Thymus (tissue), 11 donors: ENCODE measurements around the gene GRAMD1A. TPM values are rescaled to one million over a fixed set of nuclear protein-coding genes. Genes with fewer than 3 reads are reported as not detected.

Experiments
- DNase-seq, 9 donors: peaks; one replicate each; pipeline ENCODE4 v3.0.0-alpha.2; 2013; ENCODE audit warnings: low spot score in 9 of 9, low read depth in 6 of 9, missing footprints in 1 of 9
- H3K27ac ChIP-seq, 2 donors: one replicate each; pipeline ENCODE4 v1.5.1; 2013; ENCODE audit warnings: control low read depth in 1 of 2, low read depth in 1 of 2, low read length in 1 of 2, mild to moderate bottlenecking in 1 of 2, moderate library complexity in 1 of 2
- H3K27me3 ChIP-seq, 2 donors: one replicate each; pipeline ENCODE4 v1.5.1; 2013; ENCODE audit warnings: low read length in 1 of 2; ENCODE audit not compliant: control insufficient read depth in 2 of 2, insufficient read depth in 1 of 2
- H3K36me3 ChIP-seq, 2 donors: one replicate each; pipeline ENCODE4 v1.5.1; 2013; ENCODE audit warnings: low read length in 1 of 2, mild to moderate bottlenecking in 1 of 2, moderate library complexity in 1 of 2; ENCODE audit not compliant: control insufficient read depth in 2 of 2, insufficient read depth in 2 of 2
- H3K4me1 ChIP-seq, 2 donors: one replicate each; pipeline ENCODE4 v1.5.1; 2013; ENCODE audit warnings: low read length in 2 of 2; ENCODE audit not compliant: control insufficient read depth in 2 of 2, insufficient read depth in 2 of 2
- H3K4me3 ChIP-seq, 2 donors: one replicate each; pipeline ENCODE4 v1.5.1; 2013; ENCODE audit warnings: low read length in 2 of 2, control low read depth in 1 of 2, mild to moderate bottlenecking in 1 of 2
- H3K9me3 ChIP-seq, 2 donors: one replicate each; pipeline ENCODE4 v1.5.1; 2013; ENCODE audit warnings: low read length in 1 of 2, mild to moderate bottlenecking in 1 of 2; ENCODE audit not compliant: control insufficient read depth in 2 of 2, insufficient read depth in 1 of 2
- WGBS: extraction: QIAGEN DNeasy Blood & Tissue Kit; methylation state at CpG from one replicate; pipeline ENCODE4 v1.1.7; 2013; 5-methylcytosine and 5-hydroxymethylcytosine counted together
- polyA plus RNA-seq: library from polyadenylated mRNA; stranded (reverse); fragments of 200-250 nt; gene quantifications from one replicate; pipeline ENCODE4 v1.2.3, GENCODE V29; 2013
- total RNA-seq: library from RNA; stranded (reverse); fragments of 120-200 nt; gene quantifications from one replicate; pipeline ENCODE4 v1.2.4, GENCODE V29; 2013
- donor health status: healthy.

GRAMD1A gene
- total and polyA plus RNA-seq, 2 donors: 18.7 to 51.9 TPM

DNA sequence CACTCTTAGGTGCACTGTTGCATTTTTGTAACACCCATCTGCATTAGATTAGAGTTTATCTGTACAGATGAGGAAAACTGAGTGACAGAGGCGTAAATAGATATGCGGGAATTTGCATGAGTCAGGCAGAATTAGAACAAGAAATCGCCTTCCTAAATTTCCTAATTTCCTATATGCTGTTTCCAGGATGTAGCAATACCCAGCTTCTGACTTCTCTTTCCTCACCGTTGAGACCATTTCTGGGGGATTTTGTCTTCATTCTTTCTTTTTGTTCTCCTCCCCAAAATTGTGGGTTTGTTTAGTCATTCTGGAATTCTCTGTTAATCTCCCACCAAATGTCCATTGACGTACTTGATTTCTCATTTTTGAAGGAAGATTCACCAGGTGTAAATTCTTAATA lies 25.5 kb upstream of the GRAMD1A start:
- H3K27ac ChIP-seq: no peak overlapping the region
- H3K36me3 ChIP-seq: no peaks in the 10 kb centered on the region
- no peak overlapping the region for H3K4me3 ChIP-seq
- no peak for DNase-seq
- H3K9me3 ChIP-seq: peaks cover 2 to 7% of the 10 kb centered on the region in 2 donors
- WGBS: 92% methylated on average over 5 of the region's 5 CpGs
- H3K4me1 ChIP-seq: peaks cover 3 to 12% of the 10 kb centered on the region in 2 donors
- H3K27me3 ChIP-seq: no peaks in the 10 kb centered on the region

DNA sequence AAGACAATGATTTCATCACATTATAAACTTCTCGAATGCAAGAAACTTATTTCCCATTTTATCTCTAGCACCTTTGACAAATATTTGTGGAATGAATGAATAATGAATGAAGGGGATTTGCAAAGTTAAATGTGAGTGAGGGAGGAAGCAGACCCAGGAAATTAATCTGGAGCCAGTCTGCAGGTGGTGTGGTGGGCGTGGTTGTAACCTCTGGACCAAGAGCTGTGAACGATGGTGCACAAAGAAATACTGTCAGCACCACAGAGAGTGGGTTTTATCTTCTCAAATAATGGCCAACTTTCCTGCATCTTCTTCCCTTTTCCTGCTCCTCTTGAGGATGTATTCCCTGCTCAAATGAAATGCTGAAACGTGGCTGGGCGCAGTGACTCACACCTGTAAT lies 25.1 kb upstream of the GRAMD1A start:
- no peak overlapping the region for H3K4me3 ChIP-seq
- peaks cover 2 to 6% of the 10 kb centered on the region in 2 donors for H3K9me3 ChIP-seq
- H3K36me3 ChIP-seq: no peaks in the 10 kb centered on the region
- 81% methylated on average over 5 of the region's 5 CpGs for WGBS
- DNase-seq: no peak
- H3K4me1 ChIP-seq: peaks cover 3 to 12% of the 10 kb centered on the region in 2 donors
- H3K27me3 ChIP-seq: no peaks in the 10 kb centered on the region
- no peak overlapping the region for H3K27ac ChIP-seq

DNA sequence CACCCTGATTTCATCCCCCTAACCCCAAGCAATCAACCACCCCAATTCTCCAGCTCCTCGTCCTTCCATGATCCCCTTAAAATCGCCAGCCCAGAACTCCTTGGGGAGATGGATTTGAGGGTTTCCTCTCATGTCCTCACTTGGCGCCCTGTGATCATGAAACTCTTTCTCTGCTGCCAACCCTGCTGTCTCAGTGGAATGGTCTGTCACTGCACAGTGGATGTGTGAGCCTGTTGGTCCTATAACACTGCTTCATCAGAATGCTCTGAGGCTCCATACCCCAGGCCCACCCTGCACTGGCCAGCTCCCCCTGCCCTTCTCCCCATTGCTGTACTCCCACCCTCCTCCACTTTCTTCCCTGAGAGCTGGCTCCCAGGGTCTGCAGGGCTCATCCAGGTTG lies 23.5 kb upstream of the GRAMD1A start:
- Histone ChIP-seq H3K4me1 (peaks cover 3 to 12% of the 10 kb centered on the region in 2 donors), H3K4me3 (no peak overlapping the region), H3K36me3 (no peaks in the 10 kb centered on the region), H3K27ac (no peak overlapping the region), H3K9me3 (peaks cover 2 to 6% of the 10 kb centered on the region in 2 donors), H3K27me3 (no peaks in the 10 kb centered on the region)
- WGBS: 92% methylated on average over 3 of the region's 3 CpGs
- no peak for DNase-seq

DNA sequence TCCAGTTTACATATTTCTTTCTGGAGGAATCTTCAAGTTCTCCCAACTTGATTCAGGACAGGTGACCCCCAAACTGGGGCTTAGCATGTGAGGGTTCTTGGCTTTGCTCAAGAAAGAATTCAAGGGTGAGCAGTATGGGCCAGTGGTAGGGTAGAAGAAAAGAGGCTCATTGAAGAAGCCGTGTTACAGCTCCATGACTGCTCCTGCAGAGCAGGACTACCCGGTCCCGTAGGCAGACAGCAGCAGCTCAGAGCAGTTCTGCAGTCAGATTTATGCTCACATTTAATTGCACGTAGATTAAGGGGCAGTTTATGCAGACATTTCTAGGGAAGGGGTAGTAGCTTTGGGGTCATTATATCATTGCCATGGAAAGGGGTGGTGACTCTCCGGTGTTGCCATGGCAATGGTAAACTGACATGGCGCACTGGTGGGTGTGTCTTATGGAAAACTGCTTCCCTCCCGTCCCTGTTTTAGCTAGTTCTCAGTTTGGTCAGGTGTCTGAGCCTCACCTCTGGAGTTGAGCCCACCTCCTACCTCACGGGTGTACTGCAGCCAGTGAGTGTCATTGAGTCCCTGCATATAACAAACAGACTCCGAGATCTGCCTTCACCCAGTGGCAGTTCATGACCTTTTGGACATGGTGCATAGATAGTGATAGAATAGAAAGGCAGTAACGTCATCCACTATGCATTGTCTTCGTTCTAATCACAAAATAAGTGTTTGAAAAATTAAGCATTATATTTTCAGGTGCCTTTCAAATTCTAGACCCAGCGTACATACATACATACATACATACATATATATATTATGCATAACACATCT lies 20.1 kb upstream of the GRAMD1A start:
- no peaks in the 10 kb centered on the region for H3K36me3 ChIP-seq
- WGBS: 96% methylated on average over 12 of the region's 12 CpGs
- no peak overlapping the region for H3K27ac ChIP-seq
- no peaks in the 10 kb centered on the region for H3K27me3 ChIP-seq
- H3K9me3 ChIP-seq: peaks cover 2 to 6% of the 10 kb centered on the region in 2 donors
- no peak overlapping the region for H3K4me3 ChIP-seq
- no peaks in the 10 kb centered on the region for H3K4me1 ChIP-seq
- no peak for DNase-seq

DNA sequence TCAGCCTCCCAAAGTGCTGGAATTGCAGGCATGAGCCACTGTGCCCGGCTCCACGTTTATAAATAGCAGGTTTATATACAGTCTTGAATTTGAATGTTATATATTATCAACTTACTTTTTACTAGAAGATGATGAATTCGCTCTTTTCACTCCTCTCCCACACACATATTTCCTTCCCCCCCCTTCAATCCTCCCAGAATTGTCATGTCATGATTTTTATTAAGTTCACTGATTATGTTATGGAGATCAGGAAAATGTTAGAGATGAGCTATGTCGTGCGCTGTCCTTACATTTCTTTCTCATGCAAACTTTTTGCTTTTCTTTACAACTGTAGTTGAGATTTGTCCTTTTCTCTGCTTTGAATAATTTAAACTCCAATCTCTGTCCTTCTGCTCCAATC lies 17.8 kb upstream of the GRAMD1A start:
- Histone ChIP-seq H3K27ac (no peak overlapping the region), H3K27me3 (no peaks in the 10 kb centered on the region), H3K4me1 (peaks cover 4 to 7% of the 10 kb centered on the region in 2 donors), H3K36me3 (no peaks in the 10 kb centered on the region), H3K4me3 (no peak overlapping the region), H3K9me3 (no peaks in the 10 kb centered on the region)
- 94% methylated on average over 5 of the region's 5 CpGs for WGBS
- DNase-seq: no peak

DNA sequence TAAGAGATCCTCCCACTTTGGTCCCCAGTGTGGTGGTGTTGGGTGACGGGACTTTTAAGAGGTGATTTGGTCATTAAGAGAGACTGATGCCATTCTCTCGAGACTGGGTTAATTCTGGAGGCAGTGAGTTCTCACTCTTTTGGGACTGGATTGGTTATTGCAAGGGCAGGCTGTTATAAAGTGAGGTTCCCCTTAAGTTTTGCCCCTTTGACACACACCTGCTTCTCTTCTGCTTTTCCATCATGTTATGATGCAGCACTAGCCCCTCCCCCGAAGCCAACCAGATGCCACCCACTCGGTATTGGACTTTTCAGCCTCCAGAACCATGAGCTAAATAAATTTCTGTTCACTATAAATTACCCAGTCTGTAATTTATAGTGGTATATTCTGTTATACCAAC lies 16.3 kb upstream of the GRAMD1A start:
- H3K4me3 ChIP-seq: no peak overlapping the region
- peaks cover 4 to 7% of the 10 kb centered on the region in 2 donors for H3K4me1 ChIP-seq
- 96% methylated on average over 4 of the region's 4 CpGs for WGBS
- H3K27me3 ChIP-seq: no peaks in the 10 kb centered on the region
- H3K9me3 ChIP-seq: no peaks in the 10 kb centered on the region
- DNase-seq: no peak
- no peaks in the 10 kb centered on the region for H3K36me3 ChIP-seq
- no peak overlapping the region for H3K27ac ChIP-seq

DNA sequence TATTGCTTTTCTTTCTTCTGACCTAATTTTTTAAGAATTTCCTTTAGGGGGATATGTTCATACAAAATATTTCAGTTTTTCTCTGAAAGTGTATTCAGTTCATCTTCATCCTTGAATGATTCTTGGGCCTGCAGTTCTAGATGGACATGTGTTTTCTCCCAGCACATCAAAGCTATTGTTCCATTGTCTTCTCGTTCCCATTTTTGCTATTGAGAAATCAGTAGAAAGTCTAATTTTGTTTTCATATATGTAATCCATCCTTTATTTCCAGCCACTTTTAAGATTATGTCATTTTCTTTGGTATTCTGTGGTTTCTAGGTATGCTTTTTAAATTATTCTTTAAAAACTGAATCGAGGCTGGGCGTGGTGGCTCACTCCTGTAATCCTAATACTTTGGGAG lies 15.8 kb upstream of the GRAMD1A start:
- H3K27ac ChIP-seq: no peak overlapping the region
- 99% methylated on average over 3 of the region's 3 CpGs for WGBS
- H3K36me3 ChIP-seq: no peaks in the 10 kb centered on the region
- H3K4me3 ChIP-seq: no peak overlapping the region
- no peaks in the 10 kb centered on the region for H3K9me3 ChIP-seq
- H3K4me1 ChIP-seq: peaks cover 4 to 7% of the 10 kb centered on the region in 2 donors
- DNase-seq: no peak
- H3K27me3 ChIP-seq: no peaks in the 10 kb centered on the region

DNA sequence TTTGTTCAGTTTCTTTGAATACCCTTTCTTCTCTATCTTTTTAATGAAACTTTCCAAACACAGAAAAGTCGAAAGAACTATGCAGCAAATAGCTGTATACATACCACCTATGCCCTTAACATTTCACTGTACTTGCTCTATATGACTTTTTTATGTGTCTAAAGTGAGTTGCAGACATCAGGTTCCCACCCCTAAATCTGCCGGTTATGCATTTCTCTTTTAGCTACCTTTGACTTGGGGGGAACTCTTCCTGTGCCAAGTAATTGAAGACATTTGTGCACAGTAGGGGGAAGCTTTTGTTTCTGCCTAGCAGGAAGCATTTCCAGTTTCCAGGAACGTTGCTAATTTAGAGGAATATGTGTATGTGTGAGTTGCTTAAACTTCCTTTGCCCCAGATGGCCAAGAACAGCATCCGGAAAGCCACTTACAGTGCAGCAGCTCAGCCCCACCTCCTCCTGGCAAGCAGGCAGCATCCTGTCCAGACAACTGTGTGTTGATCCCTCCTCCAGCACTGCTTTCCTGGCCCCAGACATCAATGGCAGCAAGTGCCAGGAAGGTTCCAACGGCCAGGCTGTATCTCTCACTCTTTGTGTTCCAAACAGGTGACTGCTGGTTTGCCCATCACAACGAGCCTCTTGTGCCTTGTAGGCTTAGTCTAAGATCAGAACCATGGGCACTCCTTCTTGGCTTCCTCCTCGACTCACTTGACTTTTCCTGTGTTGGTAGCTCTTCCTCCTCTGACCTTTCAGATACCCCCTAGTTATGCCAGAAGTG lies 14.7 kb upstream of the GRAMD1A start:
- Histone ChIP-seq H3K4me3 (no peak overlapping the region), H3K27me3 (no peaks in the 10 kb centered on the region), H3K27ac (peak overlapping the region; percentile 68 to 73), H3K36me3 (no peaks in the 10 kb centered on the region), H3K9me3 (no peaks in the 10 kb centered on the region), H3K4me1 (peaks cover 4 to 7% of the 10 kb centered on the region in 2 donors)
- 18% methylated on average over 7 of the region's 7 CpGs for WGBS
- peak in 1 of 9 donors; percentile 52 for DNase-seq

DNA sequence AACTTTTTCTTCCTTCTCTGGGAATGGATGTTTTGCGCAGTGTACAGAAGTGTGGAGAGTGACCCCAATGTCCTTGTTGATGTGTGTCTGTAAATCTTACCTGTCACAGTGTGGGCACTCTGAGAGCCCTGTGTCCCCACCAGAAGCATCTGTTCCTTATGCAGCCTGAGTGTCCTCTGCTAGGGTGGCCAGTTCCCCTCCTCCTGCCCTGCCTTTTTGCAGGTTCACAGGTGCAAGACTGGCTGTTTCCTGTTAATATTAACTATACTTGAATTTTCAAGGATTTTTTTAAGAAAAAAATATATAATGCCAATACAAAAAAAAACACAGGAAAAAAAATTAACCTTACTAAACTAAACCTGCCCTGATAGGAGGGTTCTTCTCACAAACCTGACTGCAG lies 12.0 kb upstream of the GRAMD1A start:
- Histone ChIP-seq H3K9me3 (no peaks in the 10 kb centered on the region), H3K27me3 (no peaks in the 10 kb centered on the region), H3K4me3 (no peak overlapping the region), H3K4me1 (peaks cover 4 to 9% of the 10 kb centered on the region in 2 donors), H3K27ac (no peak overlapping the region), H3K36me3 (no peaks in the 10 kb centered on the region)
- no peak for DNase-seq
- 100% methylated on average over 1 of the region's 1 CpG for whole genome bisulfite sequencing
